ENCODE data around the gene TCAIM.

TCAIM gene

DNA sequence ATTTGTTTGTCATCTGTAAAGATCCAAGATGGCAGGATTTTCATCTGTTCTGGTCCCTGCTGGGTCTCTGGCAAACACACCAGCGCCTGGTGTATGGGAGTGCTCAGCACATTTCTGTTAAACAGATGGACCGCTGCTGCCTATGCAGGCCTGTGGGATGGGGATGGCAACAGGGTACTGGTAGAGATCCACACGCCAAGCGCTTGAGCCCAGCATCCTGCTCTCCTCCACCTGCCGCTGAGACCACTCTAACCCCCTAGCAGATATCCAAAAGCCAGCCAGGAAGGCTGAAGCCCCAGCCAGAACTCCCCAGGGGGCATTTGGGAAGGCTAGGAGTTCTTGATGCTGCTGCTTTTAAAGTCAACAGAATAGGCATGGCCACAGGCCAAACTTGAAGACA is 107.2 kb downstream of the TCAIM start:
- no peak for TF ChIP-seq ZFX (IDR thresholded peaks at IDR 0.05; ENCODE audit: borderline replicate concordance)
- no peak for TF ChIP-seq CTCF (IDR thresholded peaks at IDR 0.05)
- H3K27ac ChIP-seq = no peak overlapping the region

DNA sequence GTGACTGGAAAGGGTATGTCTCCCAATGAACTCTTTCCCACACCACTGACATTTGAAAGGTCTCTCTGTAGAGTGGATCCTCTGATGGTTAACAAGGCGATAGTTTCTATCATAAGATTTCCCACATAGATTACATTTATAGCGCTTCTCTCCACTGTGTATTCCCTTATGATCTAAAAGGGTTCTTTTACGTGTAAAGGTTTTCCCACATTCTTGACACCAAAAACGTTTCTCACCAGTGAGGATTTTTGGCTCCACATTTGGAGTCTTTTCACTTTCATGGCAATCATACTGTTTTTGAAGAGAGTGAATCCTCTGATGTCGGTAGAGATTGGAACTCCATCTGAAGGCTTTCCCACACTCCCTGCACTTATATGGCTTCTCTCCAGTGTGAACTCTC is 108.4 kb downstream of the TCAIM start:
- H3K27ac ChIP-seq = no peak overlapping the region
- no peak for TF ChIP-seq CTCF (IDR thresholded peaks at IDR 0.05)

- TF ChIP-seq ZFX (IDR thresholded peaks at IDR 0.05; ENCODE audit: borderline replicate concordance) (no peak), CTCF (IDR thresholded peaks at IDR 0.05) (no peak)
- H3K27ac ChIP-seq = no peak overlapping the region
These were observed 112.9 kb downstream of the TCAIM start for GRCh38 chr3:44451441-44451840.

DNA sequence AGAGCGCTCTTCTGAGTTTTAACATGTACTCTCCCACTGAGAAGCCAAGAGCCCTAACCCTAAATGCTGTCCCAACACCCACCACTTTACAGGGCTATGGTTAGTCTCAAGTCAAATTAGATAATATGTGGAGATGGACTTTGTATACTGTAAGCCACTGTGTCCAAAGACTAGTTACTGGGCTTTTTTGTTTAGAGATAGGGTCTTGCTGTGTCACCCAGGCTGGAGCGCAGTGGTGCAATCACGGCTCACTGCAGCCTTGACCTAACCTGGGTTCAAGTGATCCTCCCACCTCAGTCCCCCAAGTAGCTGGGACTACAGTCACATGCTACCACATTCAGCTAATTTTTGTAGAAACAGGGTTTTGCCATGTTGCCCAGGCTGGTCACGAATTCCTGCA is 115.7 kb downstream of the TCAIM start:
- no peak for TF ChIP-seq CTCF (IDR thresholded peaks at IDR 0.05)
- TF ChIP-seq ZFX (IDR thresholded peaks at IDR 0.05; ENCODE audit: borderline replicate concordance) = no peak
- H3K27ac ChIP-seq = no peak overlapping the region

GRCh38 chr3:44455318-44455717 is 116.8 kb downstream of the TCAIM start:
- no peak overlapping the region for H3K27ac ChIP-seq
- TF ChIP-seq CTCF (IDR thresholded peaks at IDR 0.05) = no peak
- TF ChIP-seq ZFX (IDR thresholded peaks at IDR 0.05; ENCODE audit: borderline replicate concordance) = no peak
